Adipose tissue (tissue), 3 donors: ENCODE measurements around the gene NEUROD1. TPM values are rescaled to one million over a fixed set of nuclear protein-coding genes. Genes with fewer than 3 reads are reported as not detected.

Experiments used
- H3K27ac ChIP-seq: one replicate; pipeline ENCODE4 v1.5.1; 2013; ENCODE audit warnings: low read depth, low read length
- WGBS, 3 donors: extraction: QIAGEN DNeasy Blood & Tissue Kit; methylation state at CpG; one replicate each; pipeline ENCODE4 v1.1.7; 2013; 5-methylcytosine and 5-hydroxymethylcytosine counted together
- polyA plus RNA-seq, 3 donors: library from polyadenylated mRNA; stranded (reverse); fragments of 200-250 nt; gene quantifications; one replicate each; pipeline ENCODE4 v1.2.3, GENCODE V29; 2013
- donor health status: healthy with polysubstance abuse.
- donor health status: Bipolar disorder and iron deficiency.
- donor health status: healthy.

NEUROD1 gene
- polyA plus RNA-seq, 3 donors = 0.09 to 4.5 TPM; not detected in 1

- 6 to 8% (median 7%) methylated on average over 24 of the region's 24 CpGs for WGBS, 3 donors
- no peak overlapping the region for H3K27ac ChIP-seq
Measured at GRCh38 chr2:181682026-181682789, 1.9 kb upstream of the NEUROD1 start.

- H3K27ac ChIP-seq = no peak overlapping the region
- 4% methylated on average over 38 of the region's 38 CpGs for WGBS, 3 donors
Measured at GRCh38 chr2:181680937-181681811, 857 bp upstream of the NEUROD1 start.

- 3 to 5% (median 3%) methylated on average over 20 of the region's 20 CpGs for WGBS, 3 donors
- H3K27ac ChIP-seq = no peak overlapping the region
Measured at GRCh38 chr2:181679544-181679979, 755 bp downstream of the NEUROD1 start.

DNA sequence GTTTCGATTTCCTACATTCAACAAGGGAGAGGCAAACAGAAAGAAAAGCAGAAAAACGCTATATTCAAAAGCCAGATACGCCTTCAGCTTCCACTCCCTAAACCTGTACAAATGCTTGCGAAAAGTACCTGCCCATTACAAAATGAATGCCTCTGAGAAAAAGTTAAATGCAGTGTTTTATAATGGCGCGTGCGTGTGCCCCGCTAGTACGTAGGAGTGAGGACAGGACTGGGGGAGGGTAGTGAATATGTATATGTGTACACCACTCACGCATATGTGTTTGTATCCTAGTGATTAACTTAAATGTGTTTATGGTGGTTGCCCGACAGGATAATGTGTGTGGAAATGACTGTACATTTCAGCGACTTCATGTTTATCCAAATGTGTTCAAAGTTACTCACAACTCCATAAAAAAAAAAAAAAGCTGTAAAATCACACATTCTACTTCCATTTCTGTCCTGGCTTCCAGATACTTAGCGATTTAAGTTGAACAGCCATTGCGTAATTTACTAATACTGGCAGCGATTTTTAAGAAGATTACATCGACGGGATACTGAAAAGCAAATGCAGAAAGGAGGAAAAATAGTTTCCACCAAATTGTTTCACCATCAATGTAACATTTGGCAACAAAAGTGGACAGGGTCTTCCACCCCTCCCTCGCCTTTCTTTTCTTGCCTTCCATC is 1.3 kb downstream of the NEUROD1 start:
- H3K27ac ChIP-seq = no peak overlapping the region
- WGBS, 3 donors = 13 to 16% (median 16%) methylated on average over 18 of the region's 18 CpGs

DNA sequence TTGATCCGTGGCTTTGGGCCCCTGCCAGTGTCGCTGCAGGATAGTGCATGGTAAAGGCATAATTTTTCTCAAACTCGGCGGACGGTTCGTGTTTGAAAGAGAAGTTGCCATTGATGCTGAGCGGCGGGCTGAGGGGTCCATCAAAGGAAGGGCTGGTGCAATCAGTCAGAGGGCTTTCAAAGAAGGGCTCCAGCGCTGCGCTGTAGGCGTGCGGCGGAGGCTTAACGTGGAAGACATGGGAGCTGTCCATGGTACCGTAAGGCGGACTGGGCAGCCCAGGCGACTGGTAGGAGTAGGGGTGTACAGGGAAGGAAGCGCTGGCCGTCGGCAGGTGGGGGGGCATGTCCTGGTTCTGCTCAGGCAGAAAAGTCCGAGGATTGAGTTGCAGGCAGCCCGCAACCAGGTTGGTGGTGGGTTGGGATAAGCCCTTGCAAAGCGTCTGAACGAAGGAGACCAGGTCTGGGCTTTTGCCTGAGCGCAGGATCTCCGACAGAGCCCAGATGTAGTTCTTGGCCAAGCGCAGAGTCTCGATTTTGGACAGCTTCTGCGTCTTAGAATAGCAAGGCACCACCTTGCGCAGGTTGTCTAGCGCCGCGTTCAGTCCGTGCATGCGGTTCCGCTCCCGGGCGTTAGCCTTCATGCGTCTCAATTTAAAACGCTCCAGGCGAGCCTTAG is 2.3 kb downstream of the NEUROD1 start:
- H3K27ac ChIP-seq = no peak overlapping the region
- 5 to 10% (median 8%) methylated on average over 41 of the region's 41 CpGs for WGBS, 3 donors

DNA sequence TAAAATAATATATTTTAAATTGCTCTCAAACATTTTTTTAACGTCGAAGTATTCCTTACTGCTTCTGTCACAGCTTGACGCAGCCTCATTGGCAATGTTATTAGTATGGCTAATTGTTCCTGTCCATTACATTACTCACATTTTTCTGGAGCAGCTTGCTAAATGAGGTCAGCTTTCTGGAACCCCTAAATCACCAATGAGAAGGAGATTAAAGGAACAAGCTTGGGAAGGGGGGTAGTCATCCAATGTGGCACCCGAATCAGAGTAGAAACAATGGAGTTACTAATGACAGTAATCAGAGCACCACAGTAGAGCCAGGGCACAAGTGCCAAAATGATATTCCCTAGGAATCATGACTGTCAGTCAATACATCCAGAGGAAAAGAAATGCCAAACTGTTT is 5.1 kb downstream of the NEUROD1 start:
- 26 to 37% (median 31%) methylated on average over 4 of the region's 4 CpGs for WGBS, 3 donors
- no peak overlapping the region for H3K27ac ChIP-seq

DNA sequence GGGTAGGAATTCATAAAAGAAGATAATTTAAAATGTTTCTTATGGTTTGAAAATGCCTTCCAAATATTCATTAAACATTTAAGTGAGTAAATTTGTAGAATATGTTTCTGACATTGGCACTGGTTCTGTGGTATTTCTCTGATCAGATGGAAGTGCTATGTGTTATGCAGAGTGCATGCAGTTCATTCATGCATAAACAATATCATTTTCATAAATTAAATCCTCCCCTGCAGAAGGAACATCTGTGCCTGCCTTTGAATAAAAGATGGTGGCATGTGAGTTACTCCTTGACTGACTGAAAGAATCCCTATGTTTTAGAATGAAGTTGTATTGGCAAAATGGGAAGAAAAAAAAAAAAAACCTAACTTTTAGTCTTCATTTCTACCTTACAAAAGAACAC is 5.9 kb downstream of the NEUROD1 start:
- H3K27ac ChIP-seq = no peak overlapping the region

DNA sequence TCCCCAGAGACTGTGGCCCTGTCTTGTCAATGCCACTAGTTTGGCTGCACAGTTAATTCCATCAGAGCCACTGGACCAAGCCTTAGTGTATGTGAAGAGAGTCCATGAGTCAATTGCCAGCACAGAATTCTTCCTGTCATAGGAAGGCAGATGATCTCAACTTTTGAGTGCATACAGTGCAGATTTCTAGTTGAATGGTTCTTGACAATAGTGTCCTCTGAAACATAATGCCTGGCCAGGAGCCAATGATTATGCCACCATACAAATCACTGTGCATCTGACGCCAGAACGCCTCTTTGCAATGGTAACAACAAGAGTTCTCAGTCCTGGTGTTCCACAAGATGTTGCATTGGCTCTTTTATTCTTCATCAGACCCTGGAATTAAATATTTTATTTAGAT is 7.1 kb downstream of the NEUROD1 start:
- WGBS, 3 donors = 50 to 59% (median 58%) methylated on average over 2 of the region's 2 CpGs
- H3K27ac ChIP-seq = no peak overlapping the region

- no peak overlapping the region for H3K27ac ChIP-seq
Measured at GRCh38 chr2:181672255-181673008, 7.9 kb downstream of the NEUROD1 start.

DNA sequence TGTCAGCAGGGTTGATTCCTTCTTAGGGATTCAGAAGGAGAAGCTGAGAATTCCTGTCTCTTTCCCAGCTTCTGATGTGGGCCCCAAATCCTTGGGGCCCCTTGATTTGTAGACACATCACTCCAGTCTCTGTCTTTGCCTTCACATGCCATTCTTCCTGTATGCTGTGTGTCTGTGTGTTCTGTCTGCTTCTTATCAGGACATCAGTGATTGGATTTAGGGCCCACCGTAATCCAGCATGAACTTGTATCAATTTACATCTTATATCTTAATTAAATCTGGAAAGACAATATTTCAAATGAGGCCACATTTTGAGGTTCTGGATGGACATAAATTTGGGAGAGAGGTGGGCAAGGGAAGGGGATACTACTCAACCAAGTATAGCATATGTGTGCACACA is 9.7 kb downstream of the NEUROD1 start:
- no peak overlapping the region for H3K27ac ChIP-seq
- WGBS, 3 donors = 62 to 92% (median 81%) methylated on average over 1 of the region's 1 CpG

GRCh38 chr2:181667234-181667633 is 13.1 kb downstream of the NEUROD1 start:
- H3K27ac ChIP-seq = no peak overlapping the region
- WGBS, 3 donors = 63 to 70% (median 65%) methylated on average over 1 of the region's 1 CpG

DNA sequence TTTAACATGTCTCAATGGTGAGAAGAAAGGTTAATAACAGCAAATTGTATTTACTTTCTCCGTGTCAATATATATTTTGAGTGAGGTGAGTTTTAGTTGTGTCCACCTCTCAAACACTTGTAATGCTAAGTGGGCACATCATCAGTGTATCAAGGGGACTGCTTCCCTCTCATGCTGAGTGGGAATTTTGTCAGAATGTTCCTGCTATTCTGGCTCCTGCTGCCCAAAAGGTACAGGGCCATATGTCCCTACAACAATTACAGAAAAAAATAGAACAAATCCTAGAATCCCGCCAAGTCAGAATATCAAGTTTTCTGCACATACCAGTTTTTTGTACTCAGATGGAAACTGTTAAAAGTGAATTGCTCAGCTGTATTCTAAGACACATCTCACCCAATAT is 18.0 kb downstream of the NEUROD1 start:
- no peak overlapping the region for H3K27ac ChIP-seq
- 91 to 96% (median 92%) methylated on average over 2 of the region's 2 CpGs for WGBS, 3 donors

DNA sequence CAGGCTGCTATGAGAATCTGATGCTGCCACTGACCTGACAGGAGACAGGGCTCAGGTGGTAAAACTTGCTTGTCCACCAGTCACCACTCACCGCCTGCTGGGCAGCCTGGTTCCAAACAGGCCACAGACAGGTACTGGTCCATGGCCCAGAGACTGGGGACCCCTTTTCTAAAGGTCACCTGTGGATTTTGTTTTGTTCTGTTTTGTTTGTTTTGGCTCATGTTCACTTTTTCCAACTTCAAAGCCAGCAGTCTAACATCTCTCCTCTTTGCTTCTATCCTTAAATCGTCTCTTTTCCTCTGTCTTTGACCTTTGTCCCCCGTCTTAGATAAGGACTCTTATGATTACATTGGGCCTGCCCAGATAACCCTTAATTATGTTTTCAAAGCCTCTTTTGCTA is 20.1 kb downstream of the NEUROD1 start:
- WGBS, 3 donors = 40 to 62% (median 62%) methylated on average over 3 of the region's 3 CpGs
- H3K27ac ChIP-seq = no peak overlapping the region

DNA sequence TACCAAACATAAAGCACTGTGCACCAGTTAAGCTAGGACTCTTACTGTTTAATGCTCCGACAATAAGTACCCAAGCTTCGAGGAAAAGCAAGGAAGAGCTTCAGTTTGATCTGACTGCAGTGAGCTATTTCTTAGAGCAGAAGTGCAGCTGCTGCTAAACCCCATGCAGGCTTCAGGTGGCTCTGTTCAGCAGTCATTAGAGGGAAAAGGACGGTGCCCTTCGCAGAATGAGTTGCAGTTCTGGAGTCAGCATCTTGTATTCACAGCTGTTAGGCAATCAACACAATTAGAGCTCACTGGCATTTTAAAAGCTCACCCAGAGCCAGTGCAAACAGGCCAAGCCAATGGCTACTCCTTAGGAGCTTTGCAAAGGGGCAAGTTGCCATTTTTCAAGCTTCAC is 21.9 kb downstream of the NEUROD1 start:
- no peak overlapping the region for H3K27ac ChIP-seq
- 63 to 81% (median 64%) methylated on average over 4 of the region's 4 CpGs for WGBS, 3 donors

DNA sequence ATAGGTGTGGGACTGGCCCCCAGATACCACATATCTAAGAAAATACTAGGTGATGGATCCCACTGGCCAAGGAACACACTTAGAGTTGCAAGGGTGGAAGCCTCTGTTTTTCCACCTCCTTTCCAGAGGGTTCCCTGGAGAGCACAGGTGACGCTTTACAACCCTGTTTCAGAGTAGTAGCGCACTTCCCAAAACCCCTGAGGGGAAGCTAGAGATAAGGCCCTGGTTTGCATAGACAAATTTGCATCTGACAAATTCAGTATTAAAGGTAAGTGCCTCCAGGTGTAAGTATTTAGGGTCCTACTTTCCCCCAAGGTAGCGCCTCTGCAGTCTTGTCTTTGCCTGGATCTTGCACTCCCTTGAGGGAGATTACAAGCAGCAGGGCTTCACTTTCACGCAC is 22.9 kb downstream of the NEUROD1 start:
- H3K27ac ChIP-seq = no peak overlapping the region
- 70 to 82% (median 75%) methylated on average over 4 of the region's 4 CpGs for WGBS, 3 donors

DNA sequence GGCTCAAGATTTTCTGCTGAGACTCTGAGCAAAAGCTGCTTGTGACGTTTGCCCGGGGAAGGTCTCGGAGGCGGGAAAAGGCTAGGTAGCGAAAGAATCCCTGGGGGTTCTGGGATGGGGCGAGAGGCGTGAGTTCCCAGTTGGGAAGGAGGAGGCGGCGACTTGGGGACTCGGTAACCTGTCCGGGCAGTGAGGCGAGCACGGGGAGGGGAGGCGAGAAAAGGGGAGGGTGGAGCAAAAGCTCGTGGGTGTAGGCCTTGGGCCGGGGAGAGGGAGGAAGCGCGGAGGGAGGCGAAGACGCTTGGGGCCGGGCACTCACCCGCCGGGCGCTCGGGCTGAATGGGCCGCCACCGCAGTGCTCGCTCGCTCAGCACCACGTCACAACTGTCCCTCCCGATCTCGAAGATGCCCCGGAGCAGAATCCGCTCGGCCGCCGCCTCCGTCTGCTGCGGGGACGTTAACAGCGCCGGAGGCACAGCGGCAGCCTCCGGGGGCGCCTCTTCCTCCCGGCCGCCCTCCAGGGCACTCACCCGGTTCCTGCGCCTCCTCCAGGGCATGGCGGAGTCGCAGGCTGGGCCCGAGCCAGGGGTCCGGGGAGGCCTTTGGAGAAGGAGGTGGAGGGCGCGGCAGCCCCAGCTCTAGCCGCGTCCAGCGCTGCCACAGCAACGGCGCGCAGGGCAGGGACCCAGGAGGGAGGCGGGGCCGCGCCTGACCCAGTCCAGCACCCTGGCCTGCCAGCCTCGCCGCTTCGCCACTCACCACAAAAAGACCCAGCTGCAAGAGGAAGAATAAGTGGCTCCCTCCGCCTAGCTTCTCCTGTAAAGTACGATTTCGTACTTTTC is 23.6 kb downstream of the NEUROD1 start, which contains the start of gene CERKL:
Gene CERKL (minus strand): TSS at position 656 of the 842 bp plus-strand sequence. CDS start 99 bp downstream, at position 557.
- H3K27ac ChIP-seq = no peak within 1 kb of the TSS
- WGBS, 3 donors = 2 to 3% (median 3%) methylated on average over 68 to 69 of the region's 70 CpGs

DNA sequence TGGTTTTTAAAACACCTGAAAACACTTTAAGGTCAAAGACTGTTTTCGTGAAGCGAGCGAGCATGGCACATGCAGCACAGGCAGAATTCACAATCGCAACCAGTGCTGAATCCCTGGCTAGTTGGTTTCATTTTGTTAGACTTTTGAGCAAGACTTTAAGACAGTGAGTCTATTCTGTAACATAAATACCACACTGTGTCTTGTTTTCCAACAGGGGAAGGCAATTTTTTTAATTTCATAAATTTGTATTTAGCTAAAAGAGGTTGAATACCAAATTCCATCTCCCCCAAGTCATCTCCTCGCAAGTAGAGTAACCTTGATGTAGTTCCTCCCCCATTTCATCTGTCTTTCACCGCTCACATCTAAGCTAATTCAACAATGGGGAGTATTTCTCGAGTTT is 24.8 kb downstream of the NEUROD1 start:
- 60 to 80% (median 61%) methylated on average over 7 of the region's 7 CpGs for WGBS, 3 donors
- no peak overlapping the region for H3K27ac ChIP-seq
